Osteocyte (in vitro differentiated cells): Measurements from ENCODE around the gene SLC9A2. TPM values are rescaled to one million over a fixed set of nuclear protein-coding genes. Genes with fewer than 3 reads are reported as not detected.

ENCODE experiments used
- DNase-seq: peaks from one replicate; pipeline ENCODE4 v3.0.0; 2021; ENCODE audit warnings: mixed read lengths; ENCODE audit not compliant: unreplicated experiment; ENCODE audit errors: extremely low spot score
- H3K27ac Mint-ChIP-seq: one replicate; pipeline ENCODE4 v1.8.0; 2021; ENCODE audit warnings: mild to moderate bottlenecking, mixed read lengths; ENCODE audit not compliant: unreplicated experiment
- H3K27me3 Mint-ChIP-seq: one replicate; pipeline ENCODE4 v1.8.0; 2021; ENCODE audit warnings: mixed read lengths; ENCODE audit not compliant: unreplicated experiment
- H3K36me3 Mint-ChIP-seq: one replicate; pipeline ENCODE4 v1.8.0; 2021; ENCODE audit warnings: mixed read lengths; ENCODE audit not compliant: unreplicated experiment
- H3K4me1 Mint-ChIP-seq: one replicate; pipeline ENCODE4 v1.8.0; 2021; ENCODE audit warnings: mixed read lengths; ENCODE audit not compliant: unreplicated experiment
- H3K4me3 Mint-ChIP-seq: one replicate; pipeline ENCODE4 v1.8.0; 2021; ENCODE audit warnings: mild to moderate bottlenecking, moderate library complexity, mixed read lengths; ENCODE audit not compliant: unreplicated experiment
- H3K9me3 Mint-ChIP-seq: one replicate; pipeline ENCODE4 v1.8.0; 2021; ENCODE audit warnings: mixed read lengths; ENCODE audit not compliant: unreplicated experiment
- total RNA-seq: library from RNA; stranded (reverse); gene quantifications from 2 replicates; pipeline ENCODE4 v1.2.1, GENCODE V29; 2021
- TF ChIP-seq, protein P1 (sequence below): fragments of 200-600 bp; sonication (generic); IDR thresholded peaks from 2 replicates; pipeline ENCODE4 v1.5.0; 2021; ENCODE audit warnings: antibody characterized with exemption, mild to moderate bottlenecking, moderate library complexity

SLC9A2 gene
- total RNA-seq, 1 donor from 2014 or later, result not detected

DNA sequence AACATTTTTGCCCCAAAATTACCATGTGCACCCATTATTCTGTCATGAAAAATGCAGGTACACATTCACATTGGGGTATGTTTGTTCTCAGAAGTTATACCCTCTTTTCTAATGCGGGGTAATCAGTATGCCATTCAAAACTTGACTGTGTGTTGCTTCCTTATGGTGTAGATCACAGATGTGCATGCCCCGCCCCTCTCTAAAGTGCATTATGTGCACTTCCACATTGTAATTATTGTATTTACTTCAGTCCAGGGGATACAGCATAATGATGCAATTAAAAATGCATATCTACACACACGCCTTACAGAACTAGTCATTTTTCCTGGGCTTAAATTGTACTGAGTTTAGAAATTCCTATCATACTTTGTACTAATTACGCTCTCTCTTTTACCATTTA is 48.8 kb downstream of the SLC9A2 start:
- no peak overlapping the region for H3K27ac Mint-ChIP-seq
- TF ChIP-seq, protein P1, sequence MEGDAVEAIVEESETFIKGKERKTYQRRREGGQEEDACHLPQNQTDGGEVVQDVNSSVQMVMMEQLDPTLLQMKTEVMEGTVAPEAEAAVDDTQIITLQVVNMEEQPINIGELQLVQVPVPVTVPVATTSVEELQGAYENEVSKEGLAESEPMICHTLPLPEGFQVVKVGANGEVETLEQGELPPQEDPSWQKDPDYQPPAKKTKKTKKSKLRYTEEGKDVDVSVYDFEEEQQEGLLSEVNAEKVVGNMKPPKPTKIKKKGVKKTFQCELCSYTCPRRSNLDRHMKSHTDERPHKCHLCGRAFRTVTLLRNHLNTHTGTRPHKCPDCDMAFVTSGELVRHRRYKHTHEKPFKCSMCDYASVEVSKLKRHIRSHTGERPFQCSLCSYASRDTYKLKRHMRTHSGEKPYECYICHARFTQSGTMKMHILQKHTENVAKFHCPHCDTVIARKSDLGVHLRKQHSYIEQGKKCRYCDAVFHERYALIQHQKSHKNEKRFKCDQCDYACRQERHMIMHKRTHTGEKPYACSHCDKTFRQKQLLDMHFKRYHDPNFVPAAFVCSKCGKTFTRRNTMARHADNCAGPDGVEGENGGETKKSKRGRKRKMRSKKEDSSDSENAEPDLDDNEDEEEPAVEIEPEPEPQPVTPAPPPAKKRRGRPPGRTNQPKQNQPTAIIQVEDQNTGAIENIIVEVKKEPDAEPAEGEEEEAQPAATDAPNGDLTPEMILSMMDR, result no peak
- no peaks in the 10 kb centered on the region for H3K9me3 Mint-ChIP-seq
- peaks cover 7% of the 10 kb centered on the region for H3K27me3 Mint-ChIP-seq
- H3K4me3 Mint-ChIP-seq, result no peak overlapping the region
- H3K36me3 Mint-ChIP-seq, result no peaks in the 10 kb centered on the region
- no peaks in the 10 kb centered on the region for H3K4me1 Mint-ChIP-seq
- DNase-seq, result no peak

DNA sequence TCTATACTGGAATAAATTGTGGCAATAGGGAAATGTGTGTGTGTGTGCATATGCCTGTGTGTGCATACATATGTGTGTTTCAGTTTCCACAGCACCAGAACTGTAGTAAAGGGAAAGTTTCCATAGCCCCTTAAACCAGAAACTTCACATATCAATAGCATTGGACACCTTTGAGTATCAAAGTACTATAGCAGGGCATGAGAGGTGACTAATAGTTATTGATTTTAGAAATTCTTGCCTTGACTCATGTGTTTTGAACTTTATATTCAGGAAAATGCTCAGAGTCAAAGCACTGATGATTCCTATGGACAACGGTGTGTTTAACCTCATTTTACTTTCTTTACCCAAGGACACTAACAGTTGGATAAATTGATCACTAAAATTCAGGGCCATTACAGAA is 50.0 kb downstream of the SLC9A2 start:
- no peak for DNase-seq
- no peaks in the 10 kb centered on the region for H3K4me1 Mint-ChIP-seq
- H3K27me3 Mint-ChIP-seq, result peaks cover 7% of the 10 kb centered on the region
- TF ChIP-seq, protein P1, result no peak
- no peak overlapping the region for H3K4me3 Mint-ChIP-seq
- H3K36me3 Mint-ChIP-seq, result no peaks in the 10 kb centered on the region
- H3K9me3 Mint-ChIP-seq, result no peaks in the 10 kb centered on the region
- no peak overlapping the region for H3K27ac Mint-ChIP-seq

DNA sequence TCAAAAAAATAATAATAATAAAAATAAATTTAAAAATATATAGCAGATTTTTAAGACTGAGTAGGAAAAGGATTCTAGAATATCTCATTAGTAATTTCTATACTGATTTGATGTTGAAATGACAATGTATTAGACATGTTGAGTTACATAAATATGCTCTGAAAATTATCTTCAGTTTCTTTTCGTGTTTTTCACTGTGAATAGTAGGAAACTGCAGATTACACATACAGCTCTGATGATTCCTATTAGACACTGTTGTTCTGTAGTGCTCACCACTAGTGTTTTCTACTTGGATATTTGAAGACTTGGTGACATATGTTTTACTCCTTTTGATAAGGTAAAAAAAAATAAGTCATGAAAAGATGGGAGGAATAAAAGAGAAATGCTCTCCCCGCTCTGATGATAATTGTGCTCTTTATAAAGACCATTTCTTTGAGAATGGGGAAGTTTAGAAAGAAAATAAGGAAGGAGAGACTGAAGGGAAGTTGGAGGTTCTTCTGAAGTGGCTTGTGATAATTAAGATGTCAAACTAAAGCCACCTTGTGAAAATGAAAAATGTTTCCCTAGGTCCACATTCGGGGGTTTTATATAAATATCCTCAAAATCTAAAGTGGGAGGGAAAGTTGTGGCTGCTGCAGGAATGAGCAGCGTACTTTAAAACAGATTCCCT is 52.9 kb downstream of the SLC9A2 start:
- Mint-ChIP-seq H3K36me3 (no peaks in the 10 kb centered on the region), H3K4me1 (no peaks in the 10 kb centered on the region), H3K9me3 (no peaks in the 10 kb centered on the region), H3K4me3 (no peak overlapping the region), H3K27me3 (peaks cover 7% of the 10 kb centered on the region), H3K27ac (no peak overlapping the region)
- no peak for DNase-seq
- TF ChIP-seq, protein P1, result no peak

DNA sequence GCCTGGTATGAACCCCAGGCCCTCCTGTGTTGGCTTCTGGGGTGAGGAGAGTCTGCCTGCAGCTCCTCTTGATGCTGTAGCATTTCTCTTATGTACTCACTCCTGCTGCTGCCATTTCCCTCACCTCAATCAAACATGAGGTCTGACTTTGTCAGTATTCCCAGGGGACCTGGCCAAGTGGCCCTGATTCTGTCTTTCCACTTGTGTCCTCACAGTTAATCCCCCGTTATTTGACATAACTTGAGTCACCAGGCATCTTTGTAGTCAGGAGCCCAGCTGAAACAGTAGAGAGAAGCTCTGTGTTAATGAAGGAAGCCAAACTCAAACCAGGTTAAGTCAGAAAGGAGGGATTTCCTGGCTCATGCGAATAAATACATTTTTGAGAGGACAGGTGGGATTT is 55.0 kb downstream of the SLC9A2 start:
- Mint-ChIP-seq H3K9me3 (no peaks in the 10 kb centered on the region), H3K4me1 (no peaks in the 10 kb centered on the region), H3K27me3 (peaks cover 8% of the 10 kb centered on the region), H3K4me3 (no peak overlapping the region), H3K27ac (no peak overlapping the region), H3K36me3 (no peaks in the 10 kb centered on the region)
- TF ChIP-seq, protein P1, result no peak
- no peak for DNase-seq

DNA sequence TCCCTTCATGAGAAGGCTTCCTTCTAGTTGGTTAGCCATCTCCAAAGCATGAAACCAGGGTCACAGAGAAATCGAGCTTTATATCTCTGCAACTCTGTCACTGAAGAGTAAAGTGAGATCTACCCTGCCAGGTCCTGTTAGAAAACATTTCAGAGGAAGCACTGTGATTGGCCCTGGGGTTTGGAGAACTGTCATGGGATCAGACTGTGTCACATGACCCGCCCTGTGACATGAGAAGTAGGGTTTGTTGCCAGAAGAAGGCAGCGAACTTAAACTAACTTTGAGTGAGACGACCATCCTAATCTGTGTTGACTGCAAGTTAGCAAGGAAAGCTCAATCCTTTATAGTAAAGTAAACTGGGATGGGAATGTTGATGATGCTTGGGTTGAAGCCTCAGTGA is 55.5 kb downstream of the SLC9A2 start:
- Mint-ChIP-seq H3K4me3 (no peak overlapping the region), H3K36me3 (no peaks in the 10 kb centered on the region), H3K9me3 (no peaks in the 10 kb centered on the region), H3K27me3 (peaks cover 8% of the 10 kb centered on the region), H3K4me1 (no peaks in the 10 kb centered on the region), H3K27ac (no peak overlapping the region)
- TF ChIP-seq, protein P1, result no peak
- no peak for DNase-seq
